Measurements from ENCODE around the gene CA9.

GRCh38 chr9:35700031-35700430, 26.3 kb downstream of the CA9 start:
- TF ChIP-seq POLR2A (IDR thresholded peaks at IDR 0.05): no peak
- no peak for TF ChIP-seq POLR2AphosphoS5 (IDR thresholded peaks at IDR 0.05; ENCODE audit: insufficient read depth in 1 of 2, low read depth in 1 of 2)

Data from vagina (tissue), 2 donors.